Activated B cell treated with CpG ODN at 0.5 μM for 24 hours (primary cell): ENCODE measurements around the gene WDR72. TPM values are rescaled to one million over a fixed set of nuclear protein-coding genes. Genes with fewer than 3 reads are reported as not detected.

ENCODE experiments used
- ATAC-seq: fragments of 200-7000 bp; cut with Tn5 transposase; one replicate; pipeline ENCODE4 v1.10.0; 2021; ENCODE audit warnings: low read depth, mild to moderate bottlenecking, moderate library complexity
- CTCF ChIA-PET: fragments of 350-600 bp; sonication (Branson Sonifier 250); formaldehyde crosslinking; loops from one replicate; lab custom pipeline; 2021; ENCODE audit warnings: antibody characterized with exemption; lab: Charles Lee
- POLR2A ChIA-PET: fragments of 350-600 bp; sonication (Branson Sonifier 250); formaldehyde crosslinking; loops from one replicate; lab custom pipeline; 2021; ENCODE audit warnings: antibody characterized with exemption; lab: Charles Lee
- DNase-seq: peaks from one replicate; pipeline ENCODE4 v3.0.0; 2022
- H3K27ac Mint-ChIP-seq: one replicate; pipeline ENCODE4 v1.8.0; 2020; ENCODE audit warnings: mixed read lengths
- H3K27me3 Mint-ChIP-seq: one replicate; pipeline ENCODE4 v1.8.0; 2021; ENCODE audit warnings: mixed read lengths
- H3K36me3 Mint-ChIP-seq: one replicate; pipeline ENCODE4 v1.8.0; 2021; ENCODE audit warnings: low read depth, mixed read lengths
- H3K4me1 Mint-ChIP-seq: one replicate; pipeline ENCODE4 v1.8.0; 2021; ENCODE audit warnings: mixed read lengths
- H3K4me3 Mint-ChIP-seq: one replicate; pipeline ENCODE4 v1.8.0; 2020; ENCODE audit warnings: mild to moderate bottlenecking, mixed read lengths
- H3K9me3 Mint-ChIP-seq: one replicate; pipeline ENCODE4 v1.8.0; 2020; ENCODE audit warnings: mixed read lengths
- CTCF ChIP-seq: fragments of 200-600 bp; IDR thresholded peaks from one replicate; pipeline ENCODE4 v1.8.0; 2022; ENCODE audit warnings: antibody characterized with exemption, mild to moderate bottlenecking
- intact Hi-C: fragments of 100-400 bp; cut with micrococcal nuclease; formaldehyde crosslinking; loops from one replicate; pipeline ENCODE4 v1.15.1; 2024
- total RNA-seq: library from RNA; stranded (reverse); gene quantifications from 2 replicates; pipeline ENCODE4 v1.2.3, GENCODE V29; 2022

Gene WDR72
- total RNA-seq, 1 donor from 2014 or later = not detected

GRCh38 chr15:53566912-53567311 is 192.6 kb downstream of the WDR72 start:
- ChIA-PET POLR2A (no interaction called here), CTCF (no interaction called here)
- Mint-ChIP-seq H3K9me3 (peaks cover 5% of the 10 kb centered on the region), H3K36me3 (no peaks in the 10 kb centered on the region), H3K27me3 (no peaks in the 10 kb centered on the region), H3K27ac (no peak overlapping the region), H3K4me1 (no peaks in the 10 kb centered on the region), H3K4me3 (no peak overlapping the region)
- DNase-seq (no peak), ATAC-seq (no peak)
- TF ChIP-seq CTCF = no peak
- intact Hi-C loops = loop anchor here (10.0 kb wide), 1 partner anchor 62 kb away; no protein-coding TSS in a partner anchor

GRCh38 chr15:53565721-53566120 is 193.7 kb downstream of the WDR72 start:
- no peak for TF ChIP-seq CTCF
- intact Hi-C loops = loop anchor here (10.0 kb wide), 1 partner anchor 61 kb away; no protein-coding TSS in a partner anchor
- ChIA-PET CTCF (no interaction called here), POLR2A (no interaction called here)
- no peaks in the 10 kb centered on the region for H3K36me3 Mint-ChIP-seq
- DNase-seq (no peak), ATAC-seq (no peak)
- H3K4me1 Mint-ChIP-seq = no peaks in the 10 kb centered on the region
- H3K4me3 Mint-ChIP-seq = no peak overlapping the region
- no peaks in the 10 kb centered on the region for H3K27me3 Mint-ChIP-seq
- peaks cover 3% of the 10 kb centered on the region for H3K9me3 Mint-ChIP-seq
- H3K27ac Mint-ChIP-seq = no peak overlapping the region

GRCh38 chr15:53564647-53565046 is 194.8 kb downstream of the WDR72 start:
- no peaks in the 10 kb centered on the region for H3K36me3 Mint-ChIP-seq
- ChIA-PET CTCF (no interaction called here), POLR2A (no interaction called here)
- H3K9me3 Mint-ChIP-seq = no peaks in the 10 kb centered on the region
- H3K27me3 Mint-ChIP-seq = no peaks in the 10 kb centered on the region
- TF ChIP-seq CTCF = no peak
- ATAC-seq (no peak), DNase-seq (no peak)
- intact Hi-C loops = loop anchor here (10.0 kb wide), 1 partner anchor 60 kb away; no protein-coding TSS in a partner anchor
- no peaks in the 10 kb centered on the region for H3K4me1 Mint-ChIP-seq
- no peak overlapping the region for H3K27ac Mint-ChIP-seq
- H3K4me3 Mint-ChIP-seq = no peak overlapping the region

GRCh38 chr15:53563627-53564026 is 195.8 kb downstream of the WDR72 start:
- no peak for DNase-seq
- H3K27ac Mint-ChIP-seq = no peak overlapping the region
- TF ChIP-seq CTCF = no peak
- H3K27me3 Mint-ChIP-seq = no peaks in the 10 kb centered on the region
- H3K9me3 Mint-ChIP-seq = no peaks in the 10 kb centered on the region
- intact Hi-C loops = loop anchor here (10.0 kb wide), 1 partner anchor 59 kb away; no protein-coding TSS in a partner anchor
- H3K4me1 Mint-ChIP-seq = no peaks in the 10 kb centered on the region
- ChIA-PET CTCF (interaction anchor here (0.6 kb wide), 1 partner anchor 1021 kb away, joined by 3 read pairs; no protein-coding TSS in a partner anchor), POLR2A (no interaction called here)
- H3K4me3 Mint-ChIP-seq = no peak overlapping the region
- H3K36me3 Mint-ChIP-seq = no peaks in the 10 kb centered on the region
- ATAC-seq = no peak

GRCh38 chr15:53559364-53560277 is 199.8 kb downstream of the WDR72 start:
- ATAC-seq = no peak
- no peaks in the 10 kb centered on the region for H3K36me3 Mint-ChIP-seq
- no peak for DNase-seq
- no peaks in the 10 kb centered on the region for H3K9me3 Mint-ChIP-seq
- intact Hi-C loops = loop anchor here (10.0 kb wide), 1 partner anchor 55 kb away; no protein-coding TSS in a partner anchor
- no peak overlapping the region for H3K27ac Mint-ChIP-seq
- H3K4me1 Mint-ChIP-seq = no peaks in the 10 kb centered on the region
- no peaks in the 10 kb centered on the region for H3K27me3 Mint-ChIP-seq
- TF ChIP-seq CTCF = no peak
- H3K4me3 Mint-ChIP-seq = no peak overlapping the region
- ChIA-PET POLR2A (no interaction called here), CTCF (no interaction called here)
